Bronchial epithelial cell (primary cell): Measurements from ENCODE around the gene FHOD3. TPM values are rescaled to one million over a fixed set of nuclear protein-coding genes. Genes with fewer than 3 reads are reported as not detected.

Source experiments
- DNase-seq: peaks from one replicate; pipeline ENCODE4 v3.0.0-alpha.2; 2010; ENCODE audit warnings: low read depth
- FAIRE-seq: peaks from 2 replicates; lab custom pipeline; 2011; peaks lifted over from hg19 to GRCh38; lab: Jason Lieb, UNC
- H3K27me3 ChIP-seq: 2 replicates; pipeline ENCODE4 v1.5.1; 2011; ENCODE audit warnings: low read length; ENCODE audit not compliant: control insufficient read depth, insufficient read depth
- H3K36me3 ChIP-seq: 2 replicates; pipeline ENCODE4 v1.5.1; 2011; ENCODE audit warnings: low read length; ENCODE audit not compliant: control insufficient read depth, insufficient read depth
- H3K4me3 ChIP-seq: 2 replicates; pipeline ENCODE4 v1.5.1; 2011; ENCODE audit warnings: mild to moderate bottlenecking, low read depth, low read length, control low read depth
- CTCF ChIP-seq: IDR thresholded peaks from 2 replicates; pipeline ENCODE4 v1.5.1; 2011; ENCODE audit warnings: mild to moderate bottlenecking, moderate library complexity, low read length, control low read depth, inconsistent platforms; ENCODE audit not compliant: insufficient read depth, severe bottlenecking
- total RNA-seq: library from RNA; depleted of rRNA; stranded (reverse); fragments of >200 nt; gene quantifications from 2 replicates; pipeline ENCODE4 v1.2.1, GENCODE V29; 2014

FHOD3 gene
- total RNA-seq, 1 donor from 2014 or later = 15.8 TPM

DNA sequence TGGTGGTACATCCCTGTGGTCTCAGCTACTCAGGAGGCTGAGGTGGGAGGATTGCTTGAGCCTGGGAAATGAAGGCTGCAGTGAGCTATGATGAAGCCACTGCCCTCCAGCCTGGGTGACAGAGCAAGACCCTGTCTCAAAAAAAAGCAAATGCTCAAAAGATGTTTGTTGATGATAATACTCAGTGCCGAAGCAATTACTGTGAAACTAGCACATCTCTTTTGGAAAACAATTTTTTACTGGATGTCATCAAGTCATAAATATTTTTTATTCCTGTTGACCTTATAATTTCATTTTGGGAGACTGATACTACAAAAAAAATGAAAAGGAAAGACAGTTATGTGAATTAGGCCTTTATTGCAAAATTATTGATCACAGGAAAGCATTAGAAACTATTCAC lies 34.5 kb upstream of the FHOD3 start:
- no peak for FAIRE-seq
- TF ChIP-seq CTCF = no peak
- DNase-seq = no peak
- H3K4me3 ChIP-seq = no peak overlapping the region
- peaks cover 4% of the 10 kb centered on the region for H3K36me3 ChIP-seq
- H3K27me3 ChIP-seq = no peaks in the 10 kb centered on the region

GRCh38 chr18:36264283-36264682 lies 33.2 kb upstream of the FHOD3 start:
- no peak for TF ChIP-seq CTCF
- Histone ChIP-seq H3K4me3 (no peak overlapping the region), H3K36me3 (peaks cover 4% of the 10 kb centered on the region), H3K27me3 (no peaks in the 10 kb centered on the region)
- FAIRE-seq = no peak
- no peak for DNase-seq

DNA sequence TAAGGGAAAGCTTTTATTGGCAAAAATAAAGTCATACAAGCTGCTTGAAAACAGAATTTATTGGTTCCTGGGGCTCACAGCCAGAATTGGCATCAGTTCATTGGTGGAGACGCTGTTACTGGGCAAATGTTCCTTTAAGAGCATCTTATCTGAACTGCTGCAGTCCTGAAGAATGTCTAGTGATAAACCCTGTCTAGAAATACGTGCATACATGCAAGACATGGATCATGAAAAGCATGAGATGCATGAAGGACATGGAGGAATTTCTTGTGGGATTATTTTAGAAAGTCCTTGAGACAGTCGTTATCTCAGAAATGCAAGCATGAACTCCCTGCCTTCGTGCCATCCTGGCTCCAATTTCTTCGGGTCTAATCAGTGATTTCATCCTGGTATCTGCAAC lies 32.5 kb upstream of the FHOD3 start:
- Histone ChIP-seq H3K36me3 (peaks cover 4% of the 10 kb centered on the region), H3K27me3 (no peaks in the 10 kb centered on the region), H3K4me3 (no peak overlapping the region)
- TF ChIP-seq CTCF = no peak
- DNase-seq = peak; percentile 8
- FAIRE-seq = no peak

DNA sequence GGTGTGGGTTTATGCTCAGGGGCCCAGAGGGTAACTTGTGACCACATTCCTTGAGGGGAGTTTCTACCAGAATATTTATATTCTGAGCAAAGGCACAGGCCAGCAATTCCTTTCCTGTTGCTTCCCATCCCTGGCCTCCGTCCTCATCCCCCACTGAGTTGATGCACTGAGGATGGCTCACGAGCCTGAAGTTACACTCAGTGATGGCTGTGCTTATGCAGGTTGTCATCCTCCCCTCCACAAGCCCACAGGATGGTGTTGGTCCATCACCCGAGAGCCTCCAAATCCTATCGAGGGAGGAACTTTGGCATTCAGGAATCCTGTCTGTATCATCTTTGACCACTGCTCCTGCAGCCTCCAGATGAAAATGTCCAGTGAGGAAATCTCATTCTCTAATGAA lies 28.4 kb upstream of the FHOD3 start:
- Histone ChIP-seq H3K27me3 (no peaks in the 10 kb centered on the region), H3K4me3 (no peak overlapping the region), H3K36me3 (peaks cover 2% of the 10 kb centered on the region)
- DNase-seq (no peak), FAIRE-seq (no peak)
- no peak for TF ChIP-seq CTCF

DNA sequence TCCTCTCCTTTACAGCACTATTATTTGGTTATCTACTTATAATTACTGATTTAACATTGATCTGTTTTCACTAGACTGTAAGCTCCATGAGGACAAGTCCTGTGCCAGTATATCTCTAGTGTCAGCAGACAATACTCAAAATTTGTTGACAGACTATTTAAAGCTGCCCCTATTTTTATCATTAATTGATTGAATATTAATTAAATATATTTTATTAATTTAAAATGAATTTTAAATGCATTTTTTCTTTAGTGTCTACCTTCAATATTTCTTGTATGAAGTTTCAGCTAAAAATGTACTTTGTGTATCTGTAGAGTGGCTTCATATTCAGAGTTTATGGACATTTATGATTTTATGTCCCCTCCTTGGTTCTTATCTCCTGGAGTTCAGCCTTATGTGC lies 26.4 kb upstream of the FHOD3 start:
- peaks cover 2% of the 10 kb centered on the region for H3K36me3 ChIP-seq
- no peaks in the 10 kb centered on the region for H3K27me3 ChIP-seq
- FAIRE-seq = no peak
- DNase-seq = no peak
- TF ChIP-seq CTCF = no peak
- H3K4me3 ChIP-seq = no peak overlapping the region

GRCh38 chr18:36273347-36273746 lies 24.2 kb upstream of the FHOD3 start:
- Histone ChIP-seq H3K36me3 (no peaks in the 10 kb centered on the region), H3K4me3 (no peak overlapping the region), H3K27me3 (no peaks in the 10 kb centered on the region)
- no peak for TF ChIP-seq CTCF
- no peak for DNase-seq
- no peak for FAIRE-seq
